Body of pancreas (tissue), 4 donors: ENCODE results near the gene SRI.

Source experiments
- CTCF ChIP-seq, 7 experiments: fragments of 450-650 bp in 4 of 7; fragments of 200-600 bp in 3 of 7; sonication (generic) in 3 of 7; IDR thresholded peaks; one replicate each; pipeline ENCODE4 v1.5.1; 2016 to 2019; ENCODE audit warnings: antibody characterized with exemption in 7 of 7
- POLR2A ChIP-seq, 3 donors: fragments of 450-650 bp; IDR thresholded peaks; one replicate each; pipeline ENCODE4 v1.6.1; 2016; ENCODE audit warnings: antibody characterized with exemption in 3 of 3, mild to moderate bottlenecking in 2 of 3

DNA sequence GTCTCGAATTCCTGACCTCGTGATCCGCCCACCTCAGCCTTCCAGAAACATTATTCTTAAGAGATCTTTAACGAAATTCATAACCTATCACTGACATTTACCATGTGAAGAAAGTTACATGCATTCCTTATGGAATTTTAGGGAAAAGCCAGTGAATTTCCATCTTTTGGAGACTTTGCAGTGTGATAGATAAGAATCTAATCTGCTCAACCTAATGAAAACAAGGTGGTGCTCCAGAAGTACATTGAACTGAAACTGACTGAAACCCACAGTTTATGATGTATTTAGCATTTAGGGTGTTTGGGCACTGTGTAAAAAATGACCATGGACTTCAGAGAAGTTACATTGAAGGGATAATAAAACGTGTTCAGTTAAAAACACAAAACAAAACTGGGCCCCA is 43.6 kb downstream of the SRI start:
- no peak for TF ChIP-seq CTCF (IDR thresholded peaks at IDR 0.05)
- no peak for TF ChIP-seq POLR2A (IDR thresholded peaks at IDR 0.05)
